SHP77 (cell line): ENCODE data around the gene RELA.
"Not testable (repeated sequence)": the region's sequence is repeated elsewhere in the genome, so short reads cannot be mapped to it uniquely, and the experiment has no call there.

ENCODE experiments used
- DNase-seq, 2 experiments: peaks; one replicate each; lab custom pipeline; 2025; lab: John Stamatoyannopoulos, UW

The RELA gene

DNA sequence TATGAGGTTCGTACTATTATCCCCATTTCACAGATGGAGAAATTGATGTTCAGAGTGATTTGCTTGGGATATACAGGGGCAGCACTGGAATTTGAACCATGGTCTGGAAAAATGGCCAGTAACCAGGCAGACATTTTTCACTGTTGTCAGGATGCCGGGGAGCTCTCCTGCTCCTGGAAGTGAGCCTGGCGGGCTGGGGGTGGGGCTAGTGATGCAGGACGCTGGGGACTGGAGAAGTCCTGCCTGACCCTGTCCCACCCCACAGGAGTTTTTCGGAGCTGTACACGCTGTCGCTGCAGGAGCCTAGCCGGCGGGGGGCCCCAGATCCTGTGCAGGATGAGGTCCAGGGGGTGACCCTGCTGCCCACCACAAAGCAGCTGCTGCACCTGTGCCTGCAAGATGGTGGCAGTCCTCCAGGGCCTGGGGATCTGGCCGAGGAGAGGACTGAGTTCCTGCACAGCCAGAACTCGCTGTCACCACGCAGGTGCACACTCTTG lies 13.7 kb downstream of the RELA start:
- DNase-seq: no peak

DNA sequence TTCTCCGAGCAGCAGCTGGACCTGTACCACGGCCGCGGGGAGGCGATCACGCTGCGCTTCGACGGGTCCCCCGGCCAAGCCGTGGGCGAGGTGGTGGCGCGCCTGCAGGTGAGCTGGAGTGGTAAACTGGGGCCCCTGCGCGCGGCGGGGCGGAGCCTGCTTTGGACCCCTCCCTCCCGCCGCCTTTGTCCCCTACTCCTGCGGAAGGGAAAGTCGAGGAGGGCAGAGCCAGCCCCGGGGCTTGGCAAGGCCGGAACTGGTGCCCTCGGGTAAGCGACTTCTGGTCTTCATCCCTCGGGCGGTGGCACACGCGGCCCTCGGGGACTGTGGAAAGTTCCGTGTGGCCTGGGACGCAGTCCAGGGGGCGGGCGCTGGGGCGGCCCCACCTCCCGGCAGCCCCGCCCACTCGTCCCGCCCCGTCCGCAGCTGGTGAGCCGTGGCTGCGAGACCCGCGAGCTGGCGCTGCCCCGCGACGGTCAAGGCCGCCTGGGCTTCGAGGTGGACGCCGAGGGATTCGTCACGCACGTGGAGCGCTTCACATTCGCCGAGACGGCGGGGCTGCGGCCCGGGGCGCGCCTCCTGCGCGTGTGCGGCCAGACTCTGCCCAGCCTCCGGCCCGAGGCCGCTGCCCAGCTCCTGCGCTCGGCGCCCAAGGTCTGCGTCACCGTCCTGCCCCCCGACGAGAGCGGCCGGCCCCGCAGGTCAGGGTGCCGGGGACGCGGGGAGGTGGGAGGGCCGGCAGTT lies 15.6 kb downstream of the RELA start:
- DNase-seq: no peak

DNA sequence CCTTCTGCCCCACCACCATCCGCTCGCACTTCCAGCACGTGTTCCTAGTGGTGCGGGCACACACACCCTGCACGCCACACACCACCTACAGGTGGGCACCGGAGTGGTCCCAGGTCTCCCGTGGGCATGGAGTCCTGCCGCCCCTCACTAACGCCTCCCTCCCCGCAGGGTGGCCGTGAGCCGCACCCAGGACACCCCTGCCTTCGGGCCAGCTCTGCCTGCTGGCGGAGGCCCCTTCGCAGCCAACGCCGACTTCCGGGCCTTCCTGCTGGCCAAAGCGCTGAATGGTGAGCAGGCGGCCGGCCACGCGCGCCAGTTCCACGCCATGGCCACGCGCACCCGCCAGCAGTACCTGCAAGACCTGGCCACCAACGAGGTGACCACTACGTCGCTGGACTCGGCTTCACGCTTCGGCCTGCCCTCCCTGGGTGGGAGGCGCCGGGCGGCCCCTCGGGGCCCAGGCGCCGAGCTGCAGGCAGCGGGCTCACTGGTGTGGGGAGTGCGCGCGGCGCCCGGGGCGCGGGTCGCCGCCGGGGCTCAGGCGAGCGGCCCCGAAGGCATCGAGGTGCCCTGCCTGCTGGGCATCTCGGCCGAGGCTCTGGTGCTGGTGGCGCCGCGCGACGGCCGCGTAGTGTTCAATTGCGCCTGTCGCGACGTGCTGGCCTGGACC lies 16.3 kb downstream of the RELA start:
- DNase-seq: no peak

DNA sequence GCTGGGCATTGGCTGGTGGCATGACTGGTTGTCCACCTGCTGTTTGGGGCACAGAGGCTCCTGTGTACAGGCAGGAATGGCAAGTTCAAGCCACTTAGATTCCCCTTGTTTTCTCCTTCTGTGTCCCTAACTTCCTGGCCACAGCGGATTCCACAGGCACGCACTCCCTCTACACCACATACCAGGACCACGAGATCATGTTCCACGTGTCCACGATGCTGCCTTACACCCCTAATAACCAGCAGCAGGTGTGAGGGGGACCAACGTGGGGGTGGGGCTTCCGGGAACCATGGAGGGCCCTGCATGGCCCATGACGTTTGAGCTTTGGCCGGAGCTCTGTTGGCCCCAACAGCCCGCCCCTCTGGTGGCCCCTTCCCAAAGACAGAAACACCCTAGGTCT lies 17.0 kb downstream of the RELA start:
- DNase-seq: no peak

DNA sequence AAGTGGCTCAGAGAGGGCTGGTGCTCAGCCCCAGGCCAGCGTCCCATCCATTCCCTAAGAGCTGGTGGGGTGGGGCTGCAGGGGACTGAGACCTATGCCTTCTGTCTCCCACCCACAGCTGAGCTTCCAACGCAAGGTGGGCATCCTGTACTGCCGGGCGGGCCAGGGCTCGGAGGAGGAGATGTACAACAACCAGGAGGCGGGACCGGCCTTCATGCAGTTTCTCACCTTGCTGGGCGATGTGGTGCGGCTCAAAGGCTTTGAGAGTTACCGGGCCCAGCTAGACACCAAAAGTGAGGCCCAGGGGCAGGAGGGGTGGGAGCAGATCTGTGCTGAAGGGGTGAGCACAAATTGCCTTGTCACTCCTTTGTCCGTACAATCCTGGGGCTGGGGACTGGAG lies 17.9 kb downstream of the RELA start:
- DNase-seq: no peak

DNA sequence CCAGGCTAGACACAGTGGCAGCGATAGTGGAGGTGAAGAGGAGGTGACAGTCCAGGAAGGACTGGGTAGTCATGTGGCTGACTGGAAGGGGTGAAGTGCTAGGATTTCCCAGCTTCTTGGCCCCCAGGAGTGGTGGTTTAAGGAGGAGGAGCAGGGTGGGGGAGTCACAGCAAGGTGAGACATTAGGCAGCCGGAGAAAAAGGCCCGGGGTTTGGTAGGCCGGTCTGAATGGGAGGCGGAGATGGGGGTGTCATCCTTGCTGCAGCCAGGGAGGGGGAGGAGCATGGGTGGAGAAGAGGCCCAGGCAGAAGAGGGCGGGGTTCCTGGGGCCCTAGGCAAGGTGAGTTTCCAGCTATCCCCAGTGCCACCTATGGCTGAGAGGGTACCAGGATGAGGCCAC lies 18.7 kb downstream of the RELA start:
- DNase-seq: no peak

DNA sequence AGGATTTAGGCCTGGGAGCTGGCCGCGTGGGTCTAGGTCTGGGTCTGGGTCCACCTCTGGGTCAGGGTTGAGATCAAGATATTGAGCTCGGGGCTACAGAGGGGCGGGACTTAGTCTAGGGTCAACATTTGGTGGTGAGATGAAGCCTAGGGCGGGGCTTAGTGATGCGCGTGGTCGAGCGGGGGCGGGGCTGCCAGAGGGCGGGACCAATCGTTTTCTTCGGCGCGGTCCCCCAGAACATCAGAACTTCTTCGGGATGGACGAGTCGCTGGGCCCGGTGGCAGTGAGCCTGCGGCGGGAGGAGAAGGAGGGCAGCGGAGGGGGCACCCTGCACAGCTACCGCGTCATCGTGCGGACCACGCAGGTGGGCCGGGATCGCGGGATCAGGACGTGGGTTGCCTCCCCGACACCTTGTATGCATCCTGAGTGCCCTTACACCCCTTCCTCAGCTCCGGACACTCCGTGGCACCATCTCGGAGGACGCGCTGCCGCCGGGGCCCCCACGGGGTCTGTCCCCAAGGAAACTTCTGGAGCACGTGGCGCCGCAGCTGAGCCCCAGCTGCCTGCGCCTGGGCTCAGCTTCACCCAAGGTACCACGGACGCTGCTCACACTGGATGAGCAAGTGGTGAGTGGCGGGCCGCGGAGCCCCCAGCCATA lies 20.6 kb downstream of the RELA start:
- DNase-seq: no peak

DNA sequence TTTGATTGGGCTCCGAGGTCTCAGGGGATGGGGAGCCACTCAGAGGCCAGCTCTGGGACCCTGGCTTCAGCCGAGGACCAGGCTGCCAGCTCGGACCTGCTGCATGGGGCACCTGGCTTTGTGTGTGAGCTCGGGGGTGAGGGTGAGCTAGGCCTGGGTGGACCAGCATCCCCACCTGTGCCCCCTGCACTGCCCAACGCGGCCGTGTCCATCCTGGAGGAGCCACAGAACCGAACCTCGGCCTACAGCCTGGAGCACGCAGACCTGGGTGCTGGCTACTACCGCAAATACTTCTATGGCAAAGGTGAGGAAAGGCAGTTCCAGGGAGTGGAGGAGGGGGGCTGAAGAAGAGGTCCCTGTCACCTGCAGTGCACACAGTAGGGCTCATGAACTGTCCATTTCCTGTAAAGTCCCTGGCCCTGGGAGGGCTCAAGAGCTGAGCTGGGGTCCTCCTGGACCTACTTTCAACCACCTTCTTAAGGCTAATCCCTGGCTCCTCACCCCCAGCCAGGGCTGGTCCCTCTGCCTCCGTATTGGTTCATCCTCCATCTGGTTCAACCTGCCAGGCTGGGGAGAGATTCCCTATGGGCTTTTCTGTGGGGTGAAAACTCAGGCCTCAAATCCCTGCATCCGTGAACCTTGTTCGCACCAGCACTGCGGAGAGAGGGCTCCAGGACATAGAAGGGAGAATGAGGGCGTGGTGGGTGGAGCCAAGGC lies 21.3 kb downstream of the RELA start:
- DNase-seq: no peak

DNA sequence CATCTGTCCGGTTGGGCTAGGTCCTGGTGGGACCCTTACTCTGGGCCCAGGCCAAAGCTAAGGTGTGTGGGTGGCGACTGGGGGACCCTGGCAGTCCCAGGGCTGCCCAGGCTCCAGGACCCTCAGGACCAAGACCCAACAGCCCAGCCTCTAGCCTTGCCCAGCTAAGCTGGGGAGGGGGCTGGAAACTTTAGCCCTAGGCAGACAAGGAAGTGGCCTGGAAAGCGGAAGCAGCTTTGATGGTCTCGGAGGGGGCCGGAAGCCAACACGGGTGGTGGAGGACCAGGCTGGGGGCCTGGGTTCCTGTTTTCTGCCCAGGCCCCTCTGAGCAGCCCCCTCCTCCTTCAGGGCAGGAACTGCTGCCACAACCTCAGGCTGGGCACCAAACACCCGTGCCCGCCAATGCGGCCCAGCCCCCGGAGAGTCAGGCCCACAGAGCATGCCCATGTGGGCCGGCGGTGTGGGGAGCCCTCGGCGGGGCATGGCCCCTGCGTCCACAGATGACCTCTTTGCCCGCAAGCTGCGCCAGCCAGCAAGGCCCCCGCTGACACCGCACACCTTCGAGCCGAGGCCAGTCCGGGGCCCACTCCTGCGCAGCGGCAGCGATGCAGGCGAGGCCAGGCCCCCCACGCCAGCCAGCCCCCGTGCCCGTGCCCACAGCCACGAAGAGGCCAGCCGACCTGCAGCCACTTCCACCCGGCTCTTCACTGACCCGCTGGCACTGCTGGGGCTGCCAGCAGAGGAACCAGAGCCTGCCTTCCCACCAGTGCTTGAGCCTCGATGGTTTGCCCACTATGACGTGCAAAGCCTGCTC lies 22.0 kb downstream of the RELA start:
- no peak for DNase-seq

DNA sequence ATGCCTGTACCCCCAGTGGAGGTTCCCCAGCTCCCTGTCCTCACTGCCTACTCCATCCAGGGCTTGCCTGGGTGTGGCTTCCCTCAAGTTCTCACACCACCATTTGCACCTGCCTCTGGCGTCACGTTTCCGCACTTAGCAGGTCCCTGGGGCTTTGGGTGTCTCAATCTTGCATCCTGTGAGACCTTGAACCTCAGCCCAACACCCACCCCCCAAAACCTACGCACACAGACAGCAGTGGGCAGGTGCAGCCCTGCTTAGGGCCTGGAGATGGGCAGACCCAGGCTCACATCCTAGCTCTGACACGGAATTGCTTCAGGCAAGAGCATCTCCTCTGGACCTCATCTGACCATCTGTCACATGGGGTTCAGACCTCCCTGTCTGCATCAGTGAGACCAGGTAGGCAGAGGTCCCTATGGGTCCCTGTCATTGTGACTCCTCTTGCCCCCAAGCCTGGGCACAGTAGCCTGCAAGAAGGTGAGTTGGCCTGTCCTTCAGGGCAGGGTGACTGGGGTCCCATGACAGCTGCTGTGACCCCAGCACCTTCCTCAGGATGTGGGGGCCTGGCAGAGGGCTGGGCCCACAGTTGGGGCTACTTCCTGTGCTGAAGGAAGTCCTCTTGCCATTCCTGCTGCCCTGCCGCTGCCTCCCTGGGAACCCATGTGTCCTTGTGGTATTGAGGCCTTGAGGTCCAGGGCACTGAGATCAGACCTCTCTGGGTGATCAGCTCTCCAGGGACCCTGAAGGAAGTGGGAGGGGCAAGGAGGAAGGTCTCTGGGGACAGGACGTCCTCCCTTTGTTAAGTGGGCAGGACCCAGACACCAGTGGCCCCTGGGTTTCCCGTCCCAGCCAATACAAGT lies 22.9 kb downstream of the RELA start:
- no peak for DNase-seq

DNA sequence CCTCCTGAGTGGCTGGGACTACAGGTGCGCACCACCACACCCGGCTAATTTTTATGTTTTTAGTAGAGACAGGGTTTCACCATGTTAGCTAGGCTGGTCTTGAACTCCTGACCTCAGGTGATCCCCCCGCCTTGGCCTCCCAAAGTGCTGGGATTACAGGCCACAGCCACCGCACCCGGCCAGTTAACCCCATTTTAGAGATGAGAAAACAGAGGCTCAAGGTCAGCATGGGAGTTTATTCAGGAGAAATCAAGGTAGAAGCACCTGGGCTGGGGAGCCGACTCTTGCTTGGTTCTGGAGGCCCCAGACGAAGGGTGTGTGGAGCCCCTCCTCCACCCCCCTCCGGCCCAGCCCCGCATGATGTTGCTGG lies 23.5 kb downstream of the RELA start:
- DNase-seq: not testable (repeated sequence)

DNA sequence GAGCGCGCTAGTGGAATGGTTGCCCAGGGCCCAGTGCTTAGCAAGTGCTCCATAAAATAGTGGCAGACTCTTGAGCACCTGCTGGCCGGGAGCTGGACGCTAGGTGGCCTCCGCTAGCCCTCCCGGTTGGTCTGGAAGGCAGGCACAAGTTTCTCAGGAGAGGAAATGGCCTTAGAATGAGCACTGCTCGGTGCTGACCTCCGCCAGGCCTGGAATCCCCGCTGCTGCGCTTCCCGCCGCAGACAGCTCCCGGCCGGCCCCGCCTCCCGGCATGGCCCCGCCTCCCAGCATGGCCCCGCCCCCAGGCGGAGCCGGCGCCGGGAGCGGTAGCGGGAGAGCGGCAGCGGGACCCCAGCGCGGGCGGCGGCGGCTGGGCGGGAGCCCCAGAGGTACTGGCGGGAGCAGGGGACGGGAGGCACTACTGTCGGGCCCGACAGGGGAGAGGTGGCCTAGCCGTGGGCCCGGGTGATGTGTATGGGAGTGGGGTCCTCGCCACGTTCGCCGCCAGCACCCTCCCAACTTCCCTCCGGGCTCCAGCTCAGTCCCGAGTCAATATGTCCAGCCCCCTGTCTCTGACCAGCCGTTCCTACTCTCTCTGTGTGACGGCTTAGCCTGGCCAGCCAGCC lies 24.8 kb downstream of the RELA start, which contains the start of gene SIPA1:
Gene SIPA1, plus strand, starts transcription at position 308 of the 626 bp plus-strand sequence. CDS start 2,821 bp downstream, outside the sequence.
- peak; percentile 73 to 74 for DNase-seq

DNA sequence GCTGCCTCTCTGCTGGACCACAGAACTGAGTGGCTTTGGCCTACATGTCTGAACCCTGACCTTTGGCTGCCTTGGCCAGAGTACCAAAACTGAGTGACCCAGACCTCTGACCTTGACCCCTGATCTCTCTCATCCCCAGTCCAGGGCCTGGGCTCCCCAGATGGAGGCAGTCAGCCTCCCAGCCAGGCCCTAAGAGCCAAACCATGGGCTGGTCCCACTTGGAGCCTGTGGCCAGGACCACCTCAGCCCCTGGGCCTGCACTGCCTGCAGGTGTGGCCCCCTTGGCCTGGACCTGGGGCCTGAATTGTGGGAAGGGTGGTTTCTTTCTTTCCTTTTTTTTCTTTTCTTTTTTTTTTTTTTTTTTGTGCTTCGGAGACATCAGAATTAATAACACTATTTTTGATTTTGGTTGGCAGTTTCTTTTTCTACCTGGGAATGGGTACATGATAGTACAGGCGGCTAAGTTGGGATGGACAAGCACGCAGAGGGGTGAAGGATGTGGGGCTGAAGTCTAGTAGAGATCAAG lies 25.6 kb downstream of the RELA start:
- DNase-seq: no peak

DNA sequence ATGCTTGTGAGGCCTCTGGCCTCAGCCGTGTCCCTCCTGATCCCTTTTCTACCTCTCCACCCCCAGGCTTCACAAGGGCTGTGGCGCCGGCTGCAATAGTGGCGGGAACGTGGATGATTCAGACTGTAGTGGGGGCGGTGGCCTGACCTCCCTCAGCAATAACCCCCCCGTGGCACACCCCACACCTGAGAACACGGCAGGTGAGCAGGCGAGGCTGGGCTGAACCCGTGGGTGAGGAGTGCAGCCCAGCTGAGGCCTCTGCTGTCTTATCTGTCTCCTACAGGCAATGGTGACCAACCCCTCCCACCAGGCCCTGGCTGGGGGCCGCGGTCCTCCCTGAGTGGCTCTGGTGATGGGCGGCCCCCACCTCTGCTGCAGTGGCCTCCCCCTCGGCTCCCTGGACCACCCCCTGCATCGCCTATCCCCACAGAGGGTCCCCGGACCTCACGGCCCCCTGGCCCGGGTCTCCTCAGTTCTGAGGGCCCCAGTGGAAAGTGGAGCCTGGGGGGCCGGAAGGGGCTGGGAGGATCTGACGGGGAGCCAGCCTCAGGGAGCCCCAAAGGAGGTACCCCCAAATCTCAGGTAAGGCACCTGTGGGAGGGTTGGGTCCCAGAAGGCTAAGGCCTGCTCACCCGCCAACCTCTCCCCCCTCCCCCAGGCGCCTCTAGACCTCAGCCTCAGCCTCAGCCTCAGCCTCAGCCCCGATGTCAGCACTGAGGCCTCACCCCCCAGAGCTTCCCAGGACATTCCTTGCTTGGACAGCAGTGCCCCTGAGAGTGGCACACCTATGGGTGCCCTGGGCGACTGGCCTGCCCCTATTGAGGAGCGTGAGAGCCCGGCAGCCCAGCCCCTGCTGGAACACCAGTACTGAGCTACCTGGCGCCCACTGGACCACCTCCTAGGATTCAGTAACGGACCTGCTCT lies 26.3 kb downstream of the RELA start:
- DNase-seq: no peak

DNA sequence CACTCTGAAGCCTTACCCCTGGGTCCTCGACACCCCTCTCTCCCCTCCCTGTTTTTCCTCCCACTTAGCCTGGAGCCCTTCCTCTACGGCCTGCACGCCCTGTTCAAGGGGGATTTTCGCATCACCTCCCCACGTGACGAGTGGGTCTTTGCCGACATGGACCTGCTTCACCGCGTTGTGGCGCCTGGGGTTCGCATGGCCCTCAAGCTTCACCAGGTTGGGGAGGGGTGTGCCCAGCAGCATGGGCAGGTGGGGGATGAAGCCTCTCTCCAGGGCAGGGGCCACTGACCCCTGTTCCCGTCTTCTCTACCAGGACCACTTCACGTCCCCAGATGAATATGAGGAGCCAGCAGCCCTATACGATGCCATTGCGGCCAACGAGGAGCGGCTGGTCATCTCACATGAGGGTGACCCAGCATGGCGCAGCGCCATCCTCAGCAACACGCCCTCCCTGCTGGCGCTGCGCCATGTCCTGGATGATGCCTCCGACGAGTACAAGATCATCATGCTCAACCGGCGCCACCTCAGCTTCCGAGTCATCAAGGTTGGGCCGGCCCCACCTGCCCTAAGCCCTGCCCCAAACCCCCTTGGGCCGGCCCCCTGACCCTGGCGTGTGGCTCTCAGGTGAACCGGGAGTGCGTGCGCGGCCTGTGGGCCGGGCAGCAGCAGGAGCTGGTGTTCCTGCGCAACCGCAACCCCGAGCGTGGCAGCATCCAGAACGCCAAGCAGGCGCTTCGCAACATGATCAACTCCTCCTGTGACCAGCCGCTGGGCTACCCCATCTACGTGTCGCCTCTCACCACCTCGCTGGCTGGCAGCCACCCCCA lies 27.6 kb downstream of the RELA start:
- no peak for DNase-seq

DNA sequence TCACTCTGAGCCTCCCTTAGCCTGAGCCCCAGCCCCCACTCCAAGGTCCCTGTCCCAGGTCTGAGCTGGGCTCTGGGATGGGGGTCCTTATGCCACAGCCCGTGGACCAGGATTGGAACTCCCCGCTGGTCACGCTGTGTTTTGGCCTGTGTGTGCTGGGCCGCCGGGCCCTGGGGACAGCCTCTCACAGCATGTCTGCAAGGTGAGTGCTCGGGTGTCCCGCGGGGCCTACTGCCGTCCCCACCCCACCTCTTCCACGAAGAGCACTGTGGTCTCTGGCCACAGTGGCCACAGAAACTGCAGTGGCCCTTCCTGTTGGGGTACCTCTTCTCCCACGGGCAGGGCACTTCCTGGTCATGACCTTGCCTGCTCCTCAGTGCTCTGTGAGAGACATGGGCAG lies 28.3 kb downstream of the RELA start:
- no peak for DNase-seq

DNA sequence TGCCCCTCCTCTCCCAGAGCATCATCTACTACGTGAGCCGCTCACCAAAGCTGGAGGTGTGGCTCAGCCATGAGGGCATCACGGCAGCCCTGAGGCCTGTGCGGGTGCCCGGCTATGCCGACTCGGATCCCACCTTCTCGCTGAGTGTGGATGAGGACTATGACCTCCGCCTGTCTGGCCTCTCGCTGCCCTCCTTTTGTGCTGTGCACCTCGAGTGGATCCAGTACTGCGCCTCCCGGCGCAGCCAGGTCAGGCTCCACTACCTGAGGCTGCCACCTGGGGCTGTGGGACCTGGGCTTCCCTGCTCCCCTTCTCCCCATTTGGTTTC lies 28.6 kb downstream of the RELA start:
- DNase-seq: no peak
